ENCODE data around the gene CEP97.

The CEP97 gene

GRCh38 chr3:101813817-101814440 is 89.5 kb downstream of the CEP97 start:
- DNase-seq (ENCODE audit: low spot score): peak; percentile 46

GRCh38 chr3:101814835-101815234 is 90.4 kb downstream of the CEP97 start:
- no peak for DNase-seq (ENCODE audit: low spot score)

GRCh38 chr3:101816215-101817149 is 92.1 kb downstream of the CEP97 start:
- no peak for DNase-seq (ENCODE audit: low spot score)

GRCh38 chr3:101817992-101818391 is 93.6 kb downstream of the CEP97 start:
- no peak for DNase-seq (ENCODE audit: low spot score)

- DNase-seq (ENCODE audit: low spot score): no peak
Measured at GRCh38 chr3:101819649-101820206, 95.3 kb downstream of the CEP97 start.

All from kidney capillary endothelial cell (primary cell).